ENCODE measurements around the gene SHROOM3. TPM values are rescaled to one million over a fixed set of nuclear protein-coding genes. Genes with fewer than 3 reads are reported as not detected.

The SHROOM3 gene
- total RNA-seq, 6 experiments from 2014 or later, result 15.2 to 35.8 (median 29.9) TPM

GRCh38 chr4:76488888-76489685, 54.1 kb downstream of the SHROOM3 start:
- no peaks in the 10 kb centered on the region for H3K9me3 ChIP-seq
- ATAC-seq, result peak in 2 of 4 donors; percentile 16 to 30
- H3K36me3 ChIP-seq, result no peaks in the 10 kb centered on the region
- peak overlapping the region in 2 of 3 donors; percentile 42 to 76 for H3K27ac ChIP-seq
- TF ChIP-seq POLR2A (IDR thresholded peaks at IDR 0.05) (no peak), CTCF (IDR thresholded peaks at IDR 0.05) (no peak)
- H3K4me3 ChIP-seq, result no peak overlapping the region
- WGBS (ENCODE audit: insufficient coverage, low coverage, low lambda C conversion rate, missing lambda C conversion rate), result 62% methylated on average over 4 of the region's 4 CpGs
- intact Hi-C loops (cut with DNase I), result no loop called here
- H3K4me1 ChIP-seq, result peaks cover 0 to 39% (median 11%) of the 10 kb centered on the region in 4 donors
- DNase-seq, result no peak
- H3K27me3 ChIP-seq, result no peaks in the 10 kb centered on the region

GRCh38 chr4:76489686-76490161, 54.7 kb downstream of the SHROOM3 start:
- TF ChIP-seq POLR2A (IDR thresholded peaks at IDR 0.05) (no peak), CTCF (IDR thresholded peaks at IDR 0.05) (no peak)
- Histone ChIP-seq H3K36me3 (no peaks in the 10 kb centered on the region), H3K4me3 (no peak overlapping the region), H3K27me3 (no peaks in the 10 kb centered on the region), H3K27ac (peak overlapping the region in 1 of 3 donors; percentile 6), H3K9me3 (no peaks in the 10 kb centered on the region), H3K4me1 (peaks cover 0 to 44% (median 11%) of the 10 kb centered on the region in 4 donors)
- ATAC-seq, result no peak
- intact Hi-C loops (cut with DNase I), result loop anchor here in 1 of 2 donors (10.0 kb wide), 1 partner anchor 45 kb away; no protein-coding TSS in a partner anchor
- 74% methylated on average over 5 of the region's 6 CpGs for WGBS (ENCODE audit: insufficient coverage, low coverage, low lambda C conversion rate, missing lambda C conversion rate)
- DNase-seq, result no peak

GRCh38 chr4:76492055-76492454, 57.0 kb downstream of the SHROOM3 start:
- H3K36me3 ChIP-seq, result no peaks in the 10 kb centered on the region
- ATAC-seq, result no peak
- intact Hi-C loops (cut with DNase I), result loop anchor here in 1 of 2 donors (10.0 kb wide), 1 partner anchor 47 kb away; no protein-coding TSS in a partner anchor
- peak overlapping the region in 1 of 3 donors; percentile 18 for H3K27ac ChIP-seq
- H3K27me3 ChIP-seq, result no peaks in the 10 kb centered on the region
- 78% methylated on average over 3 of the region's 3 CpGs for WGBS (ENCODE audit: insufficient coverage, low coverage, low lambda C conversion rate, missing lambda C conversion rate)
- no peak overlapping the region for H3K4me3 ChIP-seq
- TF ChIP-seq POLR2A (IDR thresholded peaks at IDR 0.05) (no peak), CTCF (IDR thresholded peaks at IDR 0.05) (no peak)
- H3K4me1 ChIP-seq, result peaks cover 0 to 52% (median 10%) of the 10 kb centered on the region in 4 donors
- no peaks in the 10 kb centered on the region for H3K9me3 ChIP-seq
- DNase-seq, result no peak

GRCh38 chr4:76494243-76494642, 59.2 kb downstream of the SHROOM3 start:
- 42% methylated on average over 5 of the region's 5 CpGs for WGBS (ENCODE audit: insufficient coverage, low coverage, low lambda C conversion rate, missing lambda C conversion rate)
- no peaks in the 10 kb centered on the region for H3K27me3 ChIP-seq
- no peaks in the 10 kb centered on the region for H3K36me3 ChIP-seq
- intact Hi-C loops (cut with DNase I), result loop anchor here in 1 of 2 donors (10.0 kb wide), 1 partner anchor 49 kb away; no protein-coding TSS in a partner anchor
- TF ChIP-seq CTCF (IDR thresholded peaks at IDR 0.05), result no peak
- TF ChIP-seq POLR2A (IDR thresholded peaks at IDR 0.05), result no peak
- H3K4me1 ChIP-seq, result peaks cover 0 to 51% (median 11%) of the 10 kb centered on the region in 4 donors
- peak overlapping the region in 2 of 3 donors; percentile 25 to 37 for H3K4me3 ChIP-seq
- DNase-seq, result peak in 1 of 3 donors; percentile 72
- peak; percentile 26 to 60 (median 47) for ATAC-seq
- peak overlapping the region; percentile 33 to 90 (median 81) for H3K27ac ChIP-seq
- no peaks in the 10 kb centered on the region for H3K9me3 ChIP-seq
